ENCODE results near the gene KIF3A. TPM values are rescaled to one million over a fixed set of nuclear protein-coding genes. Genes with fewer than 3 reads are reported as not detected.
A peak's percentile ranks its signal among the peaks of the same experiment; 100 is the strongest.

Gene KIF3A
- total RNA-seq, 1 donor from 2014 or later: 11.9 TPM

DNA sequence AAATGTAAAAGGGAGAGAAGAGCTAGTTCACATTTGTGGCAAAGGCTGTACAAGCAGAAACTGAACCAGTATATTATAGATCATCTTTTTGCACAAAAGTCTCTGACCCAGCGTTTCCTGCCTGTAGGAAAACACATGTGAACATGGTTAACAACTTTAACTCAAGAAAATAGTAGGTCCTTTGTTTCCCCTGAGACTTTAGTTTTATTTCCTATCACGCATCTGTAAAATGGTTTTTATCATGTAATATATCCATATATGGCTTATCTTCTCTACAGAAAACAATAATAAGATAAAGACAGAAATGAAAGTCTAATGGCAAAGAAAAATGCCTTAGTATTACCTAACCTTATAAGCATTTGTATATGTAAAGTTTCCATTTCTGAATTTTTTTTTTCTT lies 2.7 kb downstream of the KIF3A start:
- no peak for DNase-seq
- intact Hi-C loops (cut with micrococcal nuclease): no loop called here

DNA sequence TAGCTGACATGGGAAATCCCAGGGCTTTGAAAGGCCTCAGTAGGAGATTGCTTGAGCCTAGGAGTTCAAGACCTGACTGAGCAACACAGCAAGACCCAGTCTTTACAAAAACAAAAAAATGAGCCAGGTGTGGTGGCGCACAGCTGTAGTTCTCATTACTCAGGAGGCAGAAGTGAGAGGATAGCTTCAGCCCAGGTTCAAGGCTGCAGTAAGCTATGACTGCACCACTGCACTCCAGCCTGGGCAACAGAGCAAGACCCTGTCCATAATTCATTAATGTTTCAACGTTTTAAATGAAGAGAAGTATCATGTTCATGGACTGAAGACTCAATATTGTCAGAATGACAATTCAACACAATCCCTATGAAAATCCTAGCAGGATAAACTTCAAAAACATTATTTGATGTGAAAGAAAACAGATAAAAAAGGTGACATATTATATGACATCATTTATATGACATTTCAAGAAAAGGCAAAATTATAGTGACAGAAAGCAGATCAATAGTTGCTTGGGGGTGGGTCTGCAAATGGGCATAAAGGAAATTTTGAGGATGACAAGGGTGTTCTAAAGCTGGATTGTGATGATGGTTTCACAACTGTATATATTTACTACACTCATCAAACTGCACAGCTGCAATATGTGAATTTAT lies 3.7 kb downstream of the KIF3A start:
- Histone ChIP-seq H3K9me3 (replicated peaks) (no peaks in the 10 kb centered on the region), H3K4me3 (no peak overlapping the region), H3K27ac (replicated peaks) (no peak overlapping the region), H3K4me1 (peaks cover 20% of the 10 kb centered on the region), H3K36me3 (peaks cover 3% of the 10 kb centered on the region), H3K27me3 (ENCODE audit: low read depth) (no peaks in the 10 kb centered on the region)
- intact Hi-C loops (cut with micrococcal nuclease): no loop called here
- DNase-seq: no peak
- TF ChIP-seq, protein P1, sequence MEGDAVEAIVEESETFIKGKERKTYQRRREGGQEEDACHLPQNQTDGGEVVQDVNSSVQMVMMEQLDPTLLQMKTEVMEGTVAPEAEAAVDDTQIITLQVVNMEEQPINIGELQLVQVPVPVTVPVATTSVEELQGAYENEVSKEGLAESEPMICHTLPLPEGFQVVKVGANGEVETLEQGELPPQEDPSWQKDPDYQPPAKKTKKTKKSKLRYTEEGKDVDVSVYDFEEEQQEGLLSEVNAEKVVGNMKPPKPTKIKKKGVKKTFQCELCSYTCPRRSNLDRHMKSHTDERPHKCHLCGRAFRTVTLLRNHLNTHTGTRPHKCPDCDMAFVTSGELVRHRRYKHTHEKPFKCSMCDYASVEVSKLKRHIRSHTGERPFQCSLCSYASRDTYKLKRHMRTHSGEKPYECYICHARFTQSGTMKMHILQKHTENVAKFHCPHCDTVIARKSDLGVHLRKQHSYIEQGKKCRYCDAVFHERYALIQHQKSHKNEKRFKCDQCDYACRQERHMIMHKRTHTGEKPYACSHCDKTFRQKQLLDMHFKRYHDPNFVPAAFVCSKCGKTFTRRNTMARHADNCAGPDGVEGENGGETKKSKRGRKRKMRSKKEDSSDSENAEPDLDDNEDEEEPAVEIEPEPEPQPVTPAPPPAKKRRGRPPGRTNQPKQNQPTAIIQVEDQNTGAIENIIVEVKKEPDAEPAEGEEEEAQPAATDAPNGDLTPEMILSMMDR (IDR thresholded peaks at IDR 0.05; ENCODE audit: borderline replicate concordance): no peak

More for the DNA sequence above, 2.7 kb downstream of the KIF3A start:
- no peaks in the 10 kb centered on the region for H3K9me3 ChIP-seq (replicated peaks)
- TF ChIP-seq, protein P1 (IDR thresholded peaks at IDR 0.05; ENCODE audit: borderline replicate concordance): no peak
- H3K36me3 ChIP-seq: peaks cover 3% of the 10 kb centered on the region
- no peak overlapping the region for H3K4me3 ChIP-seq
- peaks cover 20% of the 10 kb centered on the region for H3K4me1 ChIP-seq
- H3K27ac ChIP-seq (replicated peaks): no peak overlapping the region
- no peaks in the 10 kb centered on the region for H3K27me3 ChIP-seq (ENCODE audit: low read depth)

DNA sequence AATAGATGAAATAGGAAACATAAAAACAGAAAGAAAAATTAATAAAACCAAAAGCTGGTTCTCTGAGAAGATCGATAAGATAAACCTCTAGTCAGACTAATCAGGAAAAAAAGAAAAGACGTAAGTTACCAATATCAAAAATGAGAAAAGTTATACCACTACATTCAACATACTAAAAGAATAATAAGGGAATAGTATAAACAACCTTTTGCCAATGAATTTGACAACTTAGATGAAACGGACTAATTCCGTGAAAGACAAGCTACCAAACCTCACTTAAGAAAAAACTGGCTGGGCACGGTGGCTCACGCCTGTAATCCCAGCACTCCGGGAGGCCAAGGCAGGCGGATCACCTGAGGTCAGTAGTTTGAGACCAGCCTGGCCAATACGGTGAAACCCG lies 7.5 kb downstream of the KIF3A start:
- no peak overlapping the region for H3K27ac ChIP-seq (replicated peaks)
- intact Hi-C loops (cut with micrococcal nuclease): no loop called here
- no peaks in the 10 kb centered on the region for H3K9me3 ChIP-seq (replicated peaks)
- H3K36me3 ChIP-seq: peaks cover 12% of the 10 kb centered on the region
- TF ChIP-seq, protein P1 (IDR thresholded peaks at IDR 0.05; ENCODE audit: borderline replicate concordance): no peak
- no peak overlapping the region for H3K4me3 ChIP-seq
- DNase-seq: no peak
- no peaks in the 10 kb centered on the region for H3K27me3 ChIP-seq (ENCODE audit: low read depth)
- H3K4me1 ChIP-seq: no peaks in the 10 kb centered on the region

DNA sequence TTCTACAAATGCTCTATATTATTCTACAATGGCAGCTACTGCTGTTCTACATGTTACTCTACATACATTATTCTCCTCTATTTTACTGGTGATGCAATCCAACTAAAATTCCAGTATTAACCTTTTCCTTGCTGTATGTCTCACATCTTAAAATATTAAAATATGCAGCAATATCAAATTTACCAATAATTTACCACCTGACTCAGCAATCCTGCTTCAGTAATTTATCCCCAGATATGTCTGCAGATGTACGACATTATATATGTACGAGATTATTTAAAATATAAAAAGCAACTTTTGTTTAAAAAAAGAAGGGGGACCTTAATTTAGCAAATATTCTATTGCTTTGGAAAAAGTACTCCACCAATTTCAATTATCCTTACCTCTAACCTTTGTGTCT lies 11.6 kb downstream of the KIF3A start:
- no peaks in the 10 kb centered on the region for H3K9me3 ChIP-seq (replicated peaks)
- H3K4me3 ChIP-seq: no peak overlapping the region
- intact Hi-C loops (cut with micrococcal nuclease): no loop called here
- TF ChIP-seq, protein P1 (IDR thresholded peaks at IDR 0.05; ENCODE audit: borderline replicate concordance): no peak
- no peaks in the 10 kb centered on the region for H3K4me1 ChIP-seq
- peaks cover 12% of the 10 kb centered on the region for H3K36me3 ChIP-seq
- no peak for DNase-seq
- no peak overlapping the region for H3K27ac ChIP-seq (replicated peaks)
- no peaks in the 10 kb centered on the region for H3K27me3 ChIP-seq (ENCODE audit: low read depth)

DNA sequence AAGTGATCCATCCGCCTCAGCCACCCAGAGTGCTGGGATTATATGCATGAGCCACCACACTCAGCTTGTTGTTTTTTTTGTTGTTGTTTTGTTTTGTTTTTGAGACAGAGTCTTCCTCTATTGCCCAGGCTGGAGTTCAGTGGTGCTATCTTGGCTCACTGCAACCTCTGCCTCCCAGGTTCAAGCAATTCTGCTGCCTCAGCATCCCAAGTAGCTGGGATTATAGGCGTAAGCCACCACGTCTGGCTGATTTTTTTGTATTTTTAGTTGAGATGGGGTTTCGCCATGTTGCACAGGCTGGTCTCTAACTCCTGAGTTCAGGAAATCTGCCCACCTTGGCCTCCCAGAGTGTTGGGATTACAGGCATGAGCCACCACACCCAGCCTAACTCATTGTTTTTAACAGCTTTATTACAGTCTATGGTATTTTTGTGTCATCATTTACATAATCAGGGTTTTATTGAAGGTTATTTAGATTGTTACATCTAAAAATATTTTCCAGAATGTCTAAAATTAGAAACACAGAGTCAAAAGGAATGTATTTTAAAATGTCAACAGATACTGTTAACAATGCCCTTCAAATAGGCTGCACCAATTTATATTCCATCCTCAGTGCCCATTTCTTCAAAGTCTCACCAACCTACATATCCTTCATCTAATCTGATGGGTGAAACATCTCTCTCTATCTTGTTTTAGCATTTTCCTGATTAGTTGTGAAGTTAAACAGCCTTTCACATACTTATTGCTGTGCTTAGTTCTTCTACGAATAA lies 18.6 kb downstream of the KIF3A start:
- Histone ChIP-seq H3K4me3 (no peak overlapping the region), H3K4me1 (peaks cover 14% of the 10 kb centered on the region), H3K9me3 (replicated peaks) (no peaks in the 10 kb centered on the region), H3K36me3 (no peaks in the 10 kb centered on the region), H3K27ac (replicated peaks) (peak overlapping the region; percentile 49), H3K27me3 (ENCODE audit: low read depth) (no peaks in the 10 kb centered on the region)
- TF ChIP-seq, protein P1 (IDR thresholded peaks at IDR 0.05; ENCODE audit: borderline replicate concordance): no peak
- no peak for DNase-seq
- intact Hi-C loops (cut with micrococcal nuclease): no loop called here

All from left ventricle myocardium inferior (tissue), 1 donor.